Nephron progenitor cell (in vitro differentiated cells): ENCODE results near the gene UBAP1L.
"Not testable (repeated sequence)": the region's sequence is repeated elsewhere in the genome, so short reads cannot be mapped to it uniquely, and the experiment has no call there.

Source experiments
- DNase-seq: peaks from one replicate; pipeline ENCODE4 v3.0.0; 2021
- H3K27ac Mint-ChIP-seq: 2 replicates; pipeline ENCODE4 v1.8.0; 2021; ENCODE audit warnings: mild to moderate bottlenecking, moderate library complexity, mixed read lengths
- H3K27me3 Mint-ChIP-seq: 2 replicates; pipeline ENCODE4 v1.8.0; 2021; ENCODE audit warnings: mild to moderate bottlenecking, low read depth, mixed read lengths; ENCODE audit not compliant: poor library complexity
- H3K36me3 Mint-ChIP-seq: 2 replicates; pipeline ENCODE4 v1.8.0; 2021; ENCODE audit warnings: low read depth, mixed read lengths
- H3K4me1 Mint-ChIP-seq: 2 replicates; pipeline ENCODE4 v1.8.0; 2021; ENCODE audit warnings: mixed read lengths
- H3K4me3 Mint-ChIP-seq: 2 replicates; pipeline ENCODE4 v1.8.0; 2021; ENCODE audit warnings: mild to moderate bottlenecking, moderate library complexity, mixed read lengths
- H3K9me3 Mint-ChIP-seq: 2 replicates; pipeline ENCODE4 v1.8.0; 2021; ENCODE audit warnings: mild to moderate bottlenecking, moderate library complexity, mixed read lengths
- CTCF ChIP-seq: fragments of 200-600 bp; sonication (generic); IDR thresholded peaks from 2 replicates; pipeline ENCODE4 v1.5.0; 2021; ENCODE audit warnings: antibody characterized with exemption

UBAP1L gene

DNA sequence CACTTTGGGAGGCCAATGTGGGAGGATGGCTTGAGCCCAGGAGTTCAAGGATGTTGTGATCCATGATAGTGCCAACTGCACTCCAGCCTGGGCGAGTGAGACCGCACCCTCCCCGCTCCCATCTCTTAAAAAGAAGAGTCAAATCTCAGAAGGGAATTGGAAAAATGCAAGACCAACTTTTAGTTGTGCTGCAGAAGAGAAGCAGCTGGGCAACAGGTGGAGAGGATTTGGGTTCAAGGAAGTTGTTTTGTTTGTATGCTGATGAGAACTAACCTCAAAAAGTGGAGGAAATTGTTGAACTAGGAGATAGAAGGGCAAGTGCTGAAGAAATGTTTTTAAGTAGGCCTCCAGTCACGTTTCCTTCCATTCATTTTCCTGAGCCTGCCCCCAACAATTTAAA lies 31.4 kb upstream of the UBAP1L start:
- Mint-ChIP-seq H3K9me3 (no peaks in the 10 kb centered on the region), H3K27me3 (no peaks in the 10 kb centered on the region), H3K36me3 (peaks cover 17% of the 10 kb centered on the region), H3K4me1 (no peaks in the 10 kb centered on the region), H3K4me3 (no peak overlapping the region), H3K27ac (no peak overlapping the region)
- no peak for DNase-seq
- TF ChIP-seq CTCF: no peak

- not testable (repeated sequence) for H3K27ac Mint-ChIP-seq, H3K4me3 Mint-ChIP-seq, H3K4me1 Mint-ChIP-seq, H3K27me3 Mint-ChIP-seq, DNase-seq
- peaks cover 22% of the 10 kb centered on the region for H3K36me3 Mint-ChIP-seq
- H3K9me3 Mint-ChIP-seq: peaks cover 47% of the 10 kb centered on the region
These were observed 23.6 kb upstream of the UBAP1L start for GRCh38 chr15:65138631-65139030.

GRCh38 chr15:65137893-65138292 lies 22.9 kb upstream of the UBAP1L start:
- H3K4me3 Mint-ChIP-seq, DNase-seq, H3K27me3 Mint-ChIP-seq, H3K4me1 Mint-ChIP-seq, H3K27ac Mint-ChIP-seq: not testable (repeated sequence)
- peaks cover 47% of the 10 kb centered on the region for H3K9me3 Mint-ChIP-seq
- peaks cover 22% of the 10 kb centered on the region for H3K36me3 Mint-ChIP-seq

GRCh38 chr15:65137089-65137488 lies 22.1 kb upstream of the UBAP1L start:
- H3K27me3 Mint-ChIP-seq, H3K27ac Mint-ChIP-seq, H3K4me3 Mint-ChIP-seq, DNase-seq: not testable (repeated sequence)
- peaks cover 15% of the 10 kb centered on the region for H3K4me1 Mint-ChIP-seq
- peaks cover 47% of the 10 kb centered on the region for H3K9me3 Mint-ChIP-seq
- peaks cover 22% of the 10 kb centered on the region for H3K36me3 Mint-ChIP-seq

DNA sequence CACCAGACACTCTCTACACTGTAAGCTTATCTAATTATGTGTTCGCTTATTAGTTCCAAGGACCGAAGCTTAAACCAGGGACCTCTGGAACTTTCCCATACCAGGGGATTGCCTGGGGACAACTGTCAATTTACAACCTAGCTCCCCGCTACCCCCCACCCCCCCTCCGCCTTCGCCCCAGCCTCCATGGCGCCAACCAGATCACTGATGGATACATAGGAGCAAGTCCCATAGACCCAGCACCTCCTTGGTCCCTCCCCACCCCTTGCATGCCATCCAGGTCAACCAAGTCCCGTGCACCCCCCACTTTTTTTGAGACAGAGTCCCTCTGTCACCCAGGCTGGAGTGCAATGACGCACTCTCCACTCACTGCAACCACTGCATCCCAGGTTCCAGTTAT lies 19.5 kb upstream of the UBAP1L start:
- Mint-ChIP-seq H3K27ac (no peak overlapping the region), H3K4me1 (peaks cover 29% of the 10 kb centered on the region), H3K4me3 (peak overlapping the region; percentile 96), H3K36me3 (peaks cover 31% of the 10 kb centered on the region), H3K9me3 (peaks cover 45% of the 10 kb centered on the region), H3K27me3 (no peaks in the 10 kb centered on the region)
- no peak for DNase-seq
- TF ChIP-seq CTCF: no peak

- Mint-ChIP-seq H3K9me3 (peaks cover 37% of the 10 kb centered on the region), H3K4me1 (peaks cover 29% of the 10 kb centered on the region), H3K27me3 (no peaks in the 10 kb centered on the region), H3K27ac (peak within 1 kb of the TSS; percentile 93), H3K4me3 (peak within 1 kb of the TSS; percentile 96), H3K36me3 (peaks cover 39% of the 10 kb centered on the region)
- peak; percentile 71 for DNase-seq
- no peak for TF ChIP-seq CTCF
These were observed 18.7 kb upstream of the UBAP1L start, which contains the start of gene PDCD7 for GRCh38 chr15:65133548-65134200. Gene PDCD7, minus strand, starts transcription at chr15:65133808. Its CDS starts 27 bp downstream, at chr15:65133781.

- H3K4me1 Mint-ChIP-seq: peaks cover 29% of the 10 kb centered on the region
- H3K27me3 Mint-ChIP-seq: no peaks in the 10 kb centered on the region
- H3K4me3 Mint-ChIP-seq: peak overlapping the region; percentile 87
- peak overlapping the region; percentile 75 for H3K27ac Mint-ChIP-seq
- peaks cover 45% of the 10 kb centered on the region for H3K36me3 Mint-ChIP-seq
- peak; percentile 70 for DNase-seq
- TF ChIP-seq CTCF: no peak
- H3K9me3 Mint-ChIP-seq: peaks cover 31% of the 10 kb centered on the region
These were observed 18.0 kb upstream of the UBAP1L start for GRCh38 chr15:65132878-65133547.
